Activated naive CD4-positive, alpha-beta T cell treated with anti-CD3 and anti-CD28 coated beads for 36 hours (primary cell): ENCODE measurements around the gene NECTIN4. TPM values are rescaled to one million over a fixed set of nuclear protein-coding genes. Genes with fewer than 3 reads are reported as not detected.
"Not testable (repeated sequence)": the region's sequence is repeated elsewhere in the genome, so short reads cannot be mapped to it uniquely, and the experiment has no call there.

Source experiments
- CTCF ChIA-PET: fragments of 350-600 bp; sonication (Branson Sonifier 250); formaldehyde crosslinking; loops from one replicate; lab custom pipeline; 2021; ENCODE audit warnings: antibody characterized with exemption; lab: Charles Lee
- DNase-seq: peaks from one replicate; pipeline ENCODE4 v3.0.0-alpha.2; 2020
- H3K27ac Mint-ChIP-seq: one replicate; pipeline ENCODE4 v1.8.0; 2021; ENCODE audit warnings: mild to moderate bottlenecking, mixed read lengths
- H3K27me3 Mint-ChIP-seq: one replicate; pipeline ENCODE4 v1.8.0; 2021; ENCODE audit warnings: low read depth, mixed read lengths
- H3K36me3 Mint-ChIP-seq: one replicate; pipeline ENCODE4 v1.8.0; 2021; ENCODE audit warnings: low read depth, mixed read lengths
- H3K4me1 Mint-ChIP-seq: one replicate; pipeline ENCODE4 v1.8.0; 2021; ENCODE audit warnings: low read depth, mixed read lengths
- H3K4me3 Mint-ChIP-seq: one replicate; pipeline ENCODE4 v1.8.0; 2021; ENCODE audit warnings: mild to moderate bottlenecking, moderate library complexity, mixed read lengths
- H3K9me3 Mint-ChIP-seq: one replicate; pipeline ENCODE4 v1.8.0; 2021; ENCODE audit warnings: mixed read lengths
- intact Hi-C: fragments of 100-400 bp; cut with micrococcal nuclease; formaldehyde crosslinking; loops from one replicate; pipeline ENCODE4 v1.15.1; 2023
- total RNA-seq, 2 experiments: library from RNA; stranded (reverse); gene quantifications; one replicate each; pipeline ENCODE4 v1.2.3, GENCODE V29; 2021

Gene NECTIN4
- total RNA-seq, 2 experiments from 2014 or later: not detected

DNA sequence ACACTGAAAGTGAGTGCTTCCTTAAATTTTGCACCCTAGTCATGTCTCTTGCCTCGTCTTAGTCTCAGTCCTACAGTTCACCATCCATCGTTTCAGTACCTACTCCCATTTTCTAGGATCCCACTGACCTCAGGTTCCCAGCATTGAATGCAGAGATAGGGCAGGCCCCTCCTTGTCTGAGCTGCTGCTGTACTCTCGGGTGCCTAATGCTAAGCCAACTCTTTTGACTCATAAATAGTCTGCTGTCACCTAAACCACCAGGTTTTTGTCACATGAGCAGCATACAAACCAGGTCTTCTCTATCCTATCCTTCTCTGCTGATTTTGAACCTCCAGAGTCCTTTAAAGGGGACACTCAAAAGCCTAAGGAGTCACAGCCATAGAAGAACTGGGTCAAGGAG is 22.7 kb downstream of the NECTIN4 start:
- Mint-ChIP-seq H3K27ac (peak overlapping the region; percentile 97), H3K4me3 (peak overlapping the region; percentile 95), H3K36me3 (peaks cover 28% of the 10 kb centered on the region), H3K4me1 (peaks cover 68% of the 10 kb centered on the region), H3K9me3 (peaks cover 1% of the 10 kb centered on the region), H3K27me3 (no peaks in the 10 kb centered on the region)
- intact Hi-C loops: loop anchor here (5.0 kb wide), 1 partner anchor 321 kb away; no protein-coding TSS in a partner anchor
- CTCF ChIA-PET: interaction anchor here (0.8 to 8.9 kb wide), 3 partner anchors 24 to 344 kb away, joined by 3 to 221 read pairs (median 3); partner anchors contain the start of gene KLHDC9
- peak; percentile 72 for DNase-seq

GRCh38 chr1:161065681-161066080 is 23.7 kb downstream of the NECTIN4 start:
- Mint-ChIP-seq H3K4me1 (peaks cover 68% of the 10 kb centered on the region), H3K36me3 (peaks cover 34% of the 10 kb centered on the region)
- intact Hi-C loops: loop anchor here (5.0 kb wide), 1 partner anchor 322 kb away; no protein-coding TSS in a partner anchor
- H3K4me3 Mint-ChIP-seq, DNase-seq, H3K9me3 Mint-ChIP-seq, H3K27ac Mint-ChIP-seq, H3K27me3 Mint-ChIP-seq: not testable (repeated sequence)
- CTCF ChIA-PET: interaction anchor here (0.6 to 2.1 kb wide), 5 partner anchors 19 to 343 kb away, joined by 3 to 9 read pairs (median 4); no protein-coding TSS in a partner anchor

DNA sequence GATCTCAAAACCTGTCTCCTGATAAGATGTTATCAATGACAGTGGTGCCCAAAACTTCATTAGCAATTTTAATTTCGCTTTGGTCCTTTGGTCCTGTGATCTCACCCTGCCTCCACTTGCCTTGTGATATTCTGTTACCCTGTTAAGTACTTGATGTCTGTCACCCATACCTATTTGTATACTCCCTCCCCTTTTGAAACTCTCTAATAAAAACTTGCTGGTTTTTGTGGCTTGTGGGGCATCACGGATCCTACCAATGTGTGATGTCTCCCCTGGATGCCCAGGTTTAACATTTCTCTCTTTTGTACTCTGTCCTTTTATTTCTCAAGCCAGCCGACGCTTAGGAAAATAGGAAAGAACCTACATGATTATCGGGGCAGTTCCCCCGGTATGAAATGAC is 25.4 kb downstream of the NECTIN4 start:
- CTCF ChIA-PET: interaction anchor here (2.1 kb wide), 1 partner anchor 22 kb away, joined by 9 read pairs; no protein-coding TSS in a partner anchor
- Mint-ChIP-seq H3K36me3 (peaks cover 43% of the 10 kb centered on the region), H3K4me1 (peaks cover 74% of the 10 kb centered on the region), H3K27ac (peak overlapping the region; percentile 73)
- not testable (repeated sequence) for DNase-seq, H3K9me3 Mint-ChIP-seq, H3K4me3 Mint-ChIP-seq, H3K27me3 Mint-ChIP-seq
- intact Hi-C loops: loop anchor here (5.0 kb wide), 1 partner anchor 33 kb away; the partner anchor contains the start of gene KLHDC9

GRCh38 chr1:161061419-161061818 is 27.9 kb downstream of the NECTIN4 start:
- peaks cover 44% of the 10 kb centered on the region for H3K36me3 Mint-ChIP-seq
- DNase-seq: no peak
- peak overlapping the region; percentile 36 for H3K27ac Mint-ChIP-seq

DNA sequence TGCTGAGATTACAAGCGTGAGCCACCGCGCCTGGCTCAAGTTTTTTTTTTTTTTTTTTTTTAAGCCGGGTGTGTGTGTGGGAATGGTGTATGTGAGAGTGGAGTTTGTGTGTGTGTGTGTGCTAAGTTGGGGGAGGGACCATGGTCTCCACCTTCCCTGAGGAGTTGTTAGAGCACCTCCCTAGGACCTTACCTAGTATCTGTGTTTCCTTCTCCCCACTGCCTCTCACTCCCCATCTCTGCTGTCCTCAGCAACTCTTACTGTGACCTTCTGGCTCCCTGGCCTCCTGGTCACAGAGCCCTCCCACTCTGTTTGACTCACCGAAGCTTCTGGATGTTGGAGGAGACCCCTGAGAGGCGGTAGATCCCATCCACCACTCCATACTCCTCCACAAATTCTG is 30.1 kb downstream of the NECTIN4 start:
- Mint-ChIP-seq H3K4me1 (peaks cover 53% of the 10 kb centered on the region), H3K9me3 (no peaks in the 10 kb centered on the region), H3K27me3 (no peaks in the 10 kb centered on the region), H3K27ac (peak overlapping the region; percentile 87), H3K4me3 (no peak overlapping the region), H3K36me3 (peaks cover 46% of the 10 kb centered on the region)
- DNase-seq: no peak
- CTCF ChIA-PET: interaction anchor here (1.0 to 3.1 kb wide), 8 partner anchors 8 to 62 kb away, joined by 3 to 17 read pairs (median 10); partner anchors contain the start of genes ARHGAP30, TSTD1 and USF1
- intact Hi-C loops: no loop called here

More at GRCh38 chr1:161061419-161061818, 27.9 kb downstream of the NECTIN4 start:
- intact Hi-C loops: loop anchor here (5.0 kb wide), 1 partner anchor 36 kb away; the partner anchor contains the start of gene KLHDC9
- CTCF ChIA-PET: interaction anchor here (1.2 to 3.1 kb wide), 4 partner anchors 10 to 71 kb away, joined by 5 to 17 read pairs (median 10); partner anchors contain the start of gene USF1
- Mint-ChIP-seq H3K4me1 (peaks cover 68% of the 10 kb centered on the region), H3K27me3 (no peaks in the 10 kb centered on the region), H3K9me3 (no peaks in the 10 kb centered on the region), H3K4me3 (no peak overlapping the region)

- intact Hi-C loops: no loop called here
- DNase-seq: no peak
These were observed 34.6 kb downstream of the NECTIN4 start for GRCh38 chr1:161054805-161055204.

GRCh38 chr1:161054232-161054631 is 35.1 kb downstream of the NECTIN4 start:
- H3K4me1 Mint-ChIP-seq: peaks cover 9% of the 10 kb centered on the region
- H3K9me3 Mint-ChIP-seq: no peaks in the 10 kb centered on the region
- DNase-seq: no peak
- no peak overlapping the region for H3K4me3 Mint-ChIP-seq
- intact Hi-C loops: no loop called here
- no peaks in the 10 kb centered on the region for H3K27me3 Mint-ChIP-seq
- peaks cover 48% of the 10 kb centered on the region for H3K36me3 Mint-ChIP-seq
- CTCF ChIA-PET: interaction anchor here (0.7 to 1.4 kb wide), 5 partner anchors 14 to 56 kb away, joined by 3 to 8 read pairs (median 4); partner anchors contain the start of gene ARHGAP30
- H3K27ac Mint-ChIP-seq: no peak overlapping the region

More at GRCh38 chr1:161054805-161055204, 34.6 kb downstream of the NECTIN4 start:
- H3K27me3 Mint-ChIP-seq: no peaks in the 10 kb centered on the region
- no peak overlapping the region for H3K4me3 Mint-ChIP-seq
- peaks cover 49% of the 10 kb centered on the region for H3K36me3 Mint-ChIP-seq
- no peaks in the 10 kb centered on the region for H3K9me3 Mint-ChIP-seq
- H3K4me1 Mint-ChIP-seq: peaks cover 15% of the 10 kb centered on the region
- CTCF ChIA-PET: interaction anchor here (0.7 to 1.4 kb wide), 6 partner anchors 10 to 57 kb away, joined by 3 to 8 read pairs (median 4); partner anchors contain the start of gene ARHGAP30
- H3K27ac Mint-ChIP-seq: no peak overlapping the region

DNA sequence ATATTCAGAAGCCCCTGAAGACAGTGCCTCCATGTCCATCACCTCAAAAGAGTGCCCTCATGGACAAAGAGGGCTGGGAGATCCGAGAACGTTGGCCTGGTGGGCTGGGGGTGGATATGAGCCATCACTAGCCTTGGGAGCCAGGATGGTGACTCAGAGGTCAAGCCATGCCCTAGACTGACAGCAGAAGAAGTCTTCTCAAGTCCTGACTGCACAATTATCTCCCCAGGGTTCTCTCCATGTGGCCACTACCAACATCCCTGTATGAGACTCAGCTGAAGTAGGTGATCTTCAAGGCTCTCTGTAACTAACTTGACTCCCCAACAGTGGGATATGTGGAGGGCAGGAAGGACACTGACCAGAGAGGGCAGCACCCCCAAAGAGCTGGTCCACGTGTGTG is 36.5 kb downstream of the NECTIN4 start:
- peaks cover 56% of the 10 kb centered on the region for H3K36me3 Mint-ChIP-seq
- no peak for DNase-seq
- intact Hi-C loops: no loop called here
- CTCF ChIA-PET: no interaction called here
- no peaks in the 10 kb centered on the region for H3K9me3 Mint-ChIP-seq
- peaks cover 11% of the 10 kb centered on the region for H3K4me1 Mint-ChIP-seq
- H3K27me3 Mint-ChIP-seq: no peaks in the 10 kb centered on the region
- H3K27ac Mint-ChIP-seq: no peak overlapping the region
- no peak overlapping the region for H3K4me3 Mint-ChIP-seq

- H3K9me3 Mint-ChIP-seq: no peaks in the 10 kb centered on the region
These were observed 38.1 kb downstream of the NECTIN4 start for GRCh38 chr1:161051219-161051618.

DNA sequence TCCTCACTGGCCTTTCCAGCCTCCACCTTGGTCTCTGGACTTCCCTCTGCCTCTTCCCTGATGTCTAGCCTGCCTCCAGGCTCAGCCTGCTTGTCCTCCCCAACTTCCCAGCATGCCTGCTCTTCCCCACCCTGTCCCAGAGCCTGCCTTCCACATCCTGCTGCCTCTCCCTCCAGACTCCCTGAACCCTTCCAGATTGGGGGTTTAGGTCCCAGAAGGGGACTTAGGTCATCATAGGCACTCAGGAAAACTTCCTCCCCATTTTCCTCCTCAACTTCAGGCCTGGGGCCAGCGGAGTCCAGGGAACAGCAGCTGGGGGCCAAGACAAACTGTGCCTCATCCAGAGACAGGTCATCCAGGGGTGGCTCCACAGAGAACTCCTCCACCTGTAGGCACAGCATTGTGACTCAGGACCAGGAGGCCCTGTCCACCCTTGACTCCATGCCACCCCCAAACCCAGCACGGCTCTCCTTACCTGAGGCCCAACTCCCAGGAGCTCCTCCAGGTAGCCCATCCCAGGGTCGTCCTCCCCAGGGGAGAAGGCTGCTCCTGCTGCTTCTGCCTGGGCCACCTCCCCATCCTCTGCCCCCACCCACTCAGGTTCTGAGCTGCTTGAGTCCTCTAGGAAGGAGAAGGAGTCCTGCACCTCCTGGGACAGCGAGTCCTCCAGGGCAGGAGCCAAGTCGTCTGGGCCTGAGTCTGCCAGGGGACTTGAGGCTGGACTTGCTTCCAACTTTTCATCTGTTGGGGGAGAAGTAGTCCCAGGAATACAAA is 40.2 kb downstream of the NECTIN4 start:
- intact Hi-C loops: no loop called here
- peaks cover 16% of the 10 kb centered on the region for H3K4me1 Mint-ChIP-seq
- no peak for DNase-seq
- H3K27ac Mint-ChIP-seq: peak overlapping the region; percentile 19
- H3K9me3 Mint-ChIP-seq: no peaks in the 10 kb centered on the region
- no peaks in the 10 kb centered on the region for H3K27me3 Mint-ChIP-seq
- peaks cover 43% of the 10 kb centered on the region for H3K36me3 Mint-ChIP-seq
- H3K4me3 Mint-ChIP-seq: no peak overlapping the region
- CTCF ChIA-PET: no interaction called here

More at GRCh38 chr1:161051219-161051618, 38.1 kb downstream of the NECTIN4 start:
- no peak for DNase-seq
- CTCF ChIA-PET: interaction anchor here (1.2 kb wide), 1 partner anchor 8 kb away, joined by 3 read pairs; no protein-coding TSS in a partner anchor
- peaks cover 48% of the 10 kb centered on the region for H3K36me3 Mint-ChIP-seq
- H3K27me3 Mint-ChIP-seq: no peaks in the 10 kb centered on the region
- intact Hi-C loops: no loop called here
- no peak overlapping the region for H3K4me3 Mint-ChIP-seq
- H3K4me1 Mint-ChIP-seq: peaks cover 11% of the 10 kb centered on the region
- no peak overlapping the region for H3K27ac Mint-ChIP-seq

DNA sequence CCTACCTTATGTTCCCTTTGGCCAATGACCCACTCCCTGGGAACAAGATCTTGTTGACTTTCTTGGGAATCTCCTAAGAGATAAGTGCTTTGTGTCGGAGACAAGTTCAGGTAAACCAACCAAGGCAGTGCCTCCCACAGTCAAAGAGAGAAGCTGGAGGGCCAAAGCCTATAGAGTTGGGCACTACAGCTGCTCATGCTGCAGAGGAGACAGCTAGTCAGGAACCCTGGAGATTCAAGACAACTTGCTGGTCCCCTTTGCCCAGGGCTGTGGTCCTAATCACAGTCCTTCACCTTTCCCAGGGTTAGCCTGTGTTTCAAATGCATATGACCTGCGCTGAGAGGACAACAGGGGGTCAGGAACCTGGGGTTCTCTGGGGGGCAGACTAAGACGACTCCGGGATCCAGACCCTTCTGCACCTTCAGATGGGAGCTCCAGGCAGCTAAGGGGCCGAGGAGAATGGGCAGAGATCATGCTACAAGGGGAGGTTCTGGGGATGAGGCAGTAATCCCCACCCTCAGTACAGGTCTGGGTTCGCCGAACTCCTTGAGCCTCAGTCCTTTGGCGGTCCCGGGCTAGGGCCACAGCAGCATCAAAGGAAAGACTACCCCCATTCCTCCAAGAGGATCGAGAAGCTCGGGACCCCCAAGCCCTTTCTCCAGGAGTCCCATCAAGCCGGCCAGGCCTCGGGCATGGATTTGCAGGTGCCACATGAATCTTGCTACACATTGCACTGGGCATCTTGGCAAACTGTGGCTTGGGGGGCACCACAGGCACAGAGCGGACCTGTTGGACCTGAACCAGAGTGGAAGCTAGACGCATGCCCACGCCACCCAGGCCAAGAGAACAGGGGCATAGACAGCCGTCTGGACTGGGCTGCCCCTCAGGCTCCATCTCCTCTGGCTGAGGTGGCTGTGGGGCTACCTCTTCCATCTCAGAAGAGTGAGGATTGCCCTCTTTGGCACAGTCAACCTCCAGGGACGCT is 41.6 kb downstream of the NECTIN4 start:
- CTCF ChIA-PET: interaction anchor here (0.9 to 11.2 kb wide), 4 partner anchors 9 to 51 kb away, joined by 3 to 135 read pairs (median 6); partner anchors contain the start of genes KLHDC9 and TSTD1
- no peak for DNase-seq
- peaks cover 22% of the 10 kb centered on the region for H3K4me1 Mint-ChIP-seq
- intact Hi-C loops: loop anchor here (2.0 kb wide), 1 partner anchor 67 kb away; no protein-coding TSS in a partner anchor
- peak overlapping the region; percentile 99 for H3K27ac Mint-ChIP-seq
- H3K4me3 Mint-ChIP-seq: no peak overlapping the region
- H3K36me3 Mint-ChIP-seq: peaks cover 34% of the 10 kb centered on the region
- no peaks in the 10 kb centered on the region for H3K9me3 Mint-ChIP-seq
- no peaks in the 10 kb centered on the region for H3K27me3 Mint-ChIP-seq
